Measurements from ENCODE around the gene FAM110A. TPM values are rescaled to one million over a fixed set of nuclear protein-coding genes. Genes with fewer than 3 reads are reported as not detected.

The FAM110A gene
- total RNA-seq, 4 donors from 2014 or later: 2.8 to 6.9 (median 4.7) TPM

DNA sequence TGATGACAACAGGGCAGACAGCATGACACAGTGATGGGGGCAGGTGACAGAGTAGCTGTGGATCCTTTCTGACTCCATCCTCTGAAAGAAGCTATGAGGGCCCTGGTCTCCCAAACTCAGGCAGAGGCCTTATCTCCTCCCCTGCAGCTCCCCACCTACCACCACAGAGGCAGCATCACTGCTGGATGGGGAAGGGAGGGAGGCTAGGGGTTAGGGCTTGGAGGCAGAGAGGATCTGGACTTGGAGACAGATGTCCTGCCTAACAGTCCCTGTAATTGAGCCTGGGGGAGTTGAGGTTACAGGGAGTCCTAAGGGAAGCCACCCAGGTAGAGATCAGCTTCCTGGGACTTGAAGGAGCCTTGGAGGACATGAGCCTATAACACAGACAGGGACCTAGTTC lies 37.9 kb downstream of the FAM110A start:
- H3K4me3 ChIP-seq: no peak overlapping the region
- H3K36me3 ChIP-seq: no peaks in the 10 kb centered on the region
- no peak overlapping the region for H3K27ac ChIP-seq
- no peaks in the 10 kb centered on the region for H3K4me1 ChIP-seq
- no peaks in the 10 kb centered on the region for H3K9me3 ChIP-seq
- no peak for TF ChIP-seq EP300 (IDR thresholded peaks at IDR 0.05)
- no peak for TF ChIP-seq CTCF (IDR thresholded peaks at IDR 0.05)
- no peak for TF ChIP-seq POLR2A (IDR thresholded peaks at IDR 0.05)
- H3K27me3 ChIP-seq: no peaks in the 10 kb centered on the region
- DNase-seq (ENCODE audit: low spot score in 2 of 2): no peak

GRCh38 chr20:871948-872347 lies 38.4 kb downstream of the FAM110A start:
- Histone ChIP-seq H3K36me3 (no peaks in the 10 kb centered on the region), H3K27me3 (no peaks in the 10 kb centered on the region), H3K4me1 (no peaks in the 10 kb centered on the region), H3K9me3 (no peaks in the 10 kb centered on the region), H3K27ac (no peak overlapping the region), H3K4me3 (no peak overlapping the region)
- DNase-seq (ENCODE audit: low spot score in 2 of 2): no peak
- WGBS, 2 donors: 56 to 58% methylated on average over 2 of the region's 2 CpGs
- TF ChIP-seq EP300 (IDR thresholded peaks at IDR 0.05): no peak
- TF ChIP-seq POLR2A (IDR thresholded peaks at IDR 0.05): no peak

- H3K4me3 ChIP-seq: no peak overlapping the region
- no peaks in the 10 kb centered on the region for H3K9me3 ChIP-seq
- no peaks in the 10 kb centered on the region for H3K4me1 ChIP-seq
- no peak overlapping the region for H3K27ac ChIP-seq
- TF ChIP-seq EP300 (IDR thresholded peaks at IDR 0.05) (no peak), POLR2A (IDR thresholded peaks at IDR 0.05) (no peak), CTCF (IDR thresholded peaks at IDR 0.05) (no peak)
- 63% methylated on average over 18 to 20 of the region's 20 CpGs for WGBS, 2 donors
- no peak for DNase-seq (ENCODE audit: low spot score in 2 of 2)
- H3K27me3 ChIP-seq: no peaks in the 10 kb centered on the region
- no peaks in the 10 kb centered on the region for H3K36me3 ChIP-seq
Observed at GRCh38 chr20:872855-873520, 39.5 kb downstream of the FAM110A start.

GRCh38 chr20:873875-874607 lies 40.5 kb downstream of the FAM110A start:
- Histone ChIP-seq H3K27ac (no peak overlapping the region), H3K27me3 (no peaks in the 10 kb centered on the region), H3K4me1 (no peaks in the 10 kb centered on the region), H3K9me3 (no peaks in the 10 kb centered on the region), H3K4me3 (no peak overlapping the region), H3K36me3 (no peaks in the 10 kb centered on the region)
- 77 to 80% methylated on average over 9 of the region's 10 CpGs for WGBS, 2 donors
- TF ChIP-seq EP300 (IDR thresholded peaks at IDR 0.05): no peak
- TF ChIP-seq CTCF (IDR thresholded peaks at IDR 0.05): no peak
- TF ChIP-seq POLR2A (IDR thresholded peaks at IDR 0.05): no peak
- no peak for DNase-seq (ENCODE audit: low spot score in 2 of 2)

DNA sequence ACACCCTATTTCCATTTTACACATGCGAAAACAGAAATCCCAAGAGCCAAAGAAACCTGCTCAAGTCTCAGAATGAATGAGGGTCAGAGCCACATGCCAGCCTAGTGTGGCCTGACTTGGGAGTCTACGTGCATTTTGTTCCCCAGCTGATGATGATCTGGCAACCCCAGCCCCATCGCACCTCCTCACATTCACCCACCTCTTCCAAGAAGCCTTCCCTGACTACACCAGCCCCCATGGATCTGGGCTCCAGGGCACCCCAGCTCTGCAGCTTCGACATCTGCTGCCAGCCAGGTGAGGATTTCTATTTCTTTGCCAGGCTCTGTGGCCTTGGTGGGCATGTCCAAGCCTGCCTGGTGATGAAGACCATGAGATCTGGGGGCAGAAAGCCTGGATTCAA lies 41.6 kb downstream of the FAM110A start:
- TF ChIP-seq EP300 (IDR thresholded peaks at IDR 0.05): no peak
- no peak for TF ChIP-seq POLR2A (IDR thresholded peaks at IDR 0.05)
- no peak for TF ChIP-seq CTCF (IDR thresholded peaks at IDR 0.05)
- no peaks in the 10 kb centered on the region for H3K36me3 ChIP-seq
- WGBS, 2 donors: 71 to 73% methylated on average over 4 of the region's 4 CpGs
- no peaks in the 10 kb centered on the region for H3K27me3 ChIP-seq
- H3K4me3 ChIP-seq: no peak overlapping the region
- no peaks in the 10 kb centered on the region for H3K9me3 ChIP-seq
- no peaks in the 10 kb centered on the region for H3K4me1 ChIP-seq
- DNase-seq (ENCODE audit: low spot score in 2 of 2): no peak
- H3K27ac ChIP-seq: no peak overlapping the region
